Stimulated activated CD4-positive, alpha-beta T cell treated with anti-CD3 and anti-CD28 coated beads, Interleukin-4, amount 100 ng/mL, for 4 hours (primary cell): Measurements from ENCODE around the gene DAPK2.
A peak's percentile ranks its signal among the peaks of the same experiment; 100 is the strongest.

Source experiments
- DNase-seq, 2 experiments: peaks; one replicate each; pipeline ENCODE4 v3.0.0-alpha.2; 2020

The DAPK2 gene

GRCh38 chr15:64022571-64022970 lies 23.7 kb downstream of the DAPK2 start:
- no peak for DNase-seq

GRCh38 chr15:64019764-64020163 lies 26.5 kb downstream of the DAPK2 start:
- no peak for DNase-seq

- DNase-seq: no peak
Measured at GRCh38 chr15:64017591-64018163, 28.6 kb downstream of the DAPK2 start.

GRCh38 chr15:64017082-64017588 lies 29.1 kb downstream of the DAPK2 start:
- no peak for DNase-seq

DNA sequence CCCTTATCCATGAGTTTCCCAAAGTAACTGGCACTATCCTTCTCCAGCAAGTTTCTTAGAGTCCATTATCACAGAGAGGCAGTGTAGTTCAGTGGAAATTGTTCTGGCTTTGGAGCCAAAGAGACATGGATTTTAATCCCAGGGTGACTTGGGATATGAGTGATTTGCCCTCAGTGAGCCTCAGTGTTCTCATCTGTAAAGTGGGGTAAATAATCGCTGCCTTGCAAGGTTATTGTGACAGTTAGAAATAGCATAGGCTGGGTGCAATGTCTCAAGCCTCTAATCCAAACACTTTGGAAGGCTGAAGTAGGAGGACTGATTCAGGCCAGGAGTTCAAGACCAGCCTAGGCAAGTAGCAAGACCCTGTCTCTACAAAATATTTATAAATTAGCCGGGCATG lies 30.0 kb downstream of the DAPK2 start:
- no peak for DNase-seq

DNA sequence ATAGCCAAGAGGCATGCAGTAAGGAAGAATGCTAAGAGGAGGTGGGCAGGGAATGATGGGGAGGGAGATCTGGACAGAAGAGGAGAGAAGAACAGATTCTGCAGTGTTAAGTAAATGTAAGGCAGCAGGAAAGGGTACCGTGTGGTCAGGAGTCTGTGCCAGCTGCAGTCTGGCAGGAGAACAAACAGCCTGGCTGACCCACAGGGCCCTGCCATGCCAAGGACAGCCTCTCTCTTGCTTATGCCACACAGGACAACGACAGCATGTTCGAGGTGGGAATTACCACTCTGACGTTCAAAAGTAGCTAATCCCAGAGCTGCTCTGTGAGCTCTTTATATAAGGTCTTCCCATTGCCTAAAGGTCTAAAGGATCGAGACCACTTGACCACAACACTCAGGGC lies 31.3 kb downstream of the DAPK2 start:
- no peak for DNase-seq

- no peak for DNase-seq
Measured at GRCh38 chr15:64013179-64014062, 32.9 kb downstream of the DAPK2 start.

GRCh38 chr15:64011736-64012135 lies 34.5 kb downstream of the DAPK2 start:
- DNase-seq: no peak

DNA sequence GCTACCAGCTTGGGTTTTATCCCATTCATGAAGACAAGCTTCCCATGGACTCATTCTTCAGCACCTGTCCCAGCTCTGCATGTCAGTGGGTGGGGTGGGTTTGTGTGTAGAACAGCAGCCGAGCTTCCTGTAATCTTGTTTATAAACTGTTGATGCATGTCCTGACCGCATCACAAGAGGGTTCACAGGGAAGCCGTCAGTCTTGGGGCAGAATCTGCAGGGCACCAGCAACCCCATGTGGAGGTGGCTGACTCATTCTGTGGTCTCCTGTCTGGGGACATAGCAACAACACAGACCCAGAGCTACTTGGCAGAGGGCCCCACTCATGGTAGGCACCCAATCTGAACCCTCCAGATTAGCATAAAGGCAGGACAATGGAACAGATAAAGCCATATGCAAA lies 35.6 kb downstream of the DAPK2 start:
- peak; percentile 33 to 79 for DNase-seq

DNA sequence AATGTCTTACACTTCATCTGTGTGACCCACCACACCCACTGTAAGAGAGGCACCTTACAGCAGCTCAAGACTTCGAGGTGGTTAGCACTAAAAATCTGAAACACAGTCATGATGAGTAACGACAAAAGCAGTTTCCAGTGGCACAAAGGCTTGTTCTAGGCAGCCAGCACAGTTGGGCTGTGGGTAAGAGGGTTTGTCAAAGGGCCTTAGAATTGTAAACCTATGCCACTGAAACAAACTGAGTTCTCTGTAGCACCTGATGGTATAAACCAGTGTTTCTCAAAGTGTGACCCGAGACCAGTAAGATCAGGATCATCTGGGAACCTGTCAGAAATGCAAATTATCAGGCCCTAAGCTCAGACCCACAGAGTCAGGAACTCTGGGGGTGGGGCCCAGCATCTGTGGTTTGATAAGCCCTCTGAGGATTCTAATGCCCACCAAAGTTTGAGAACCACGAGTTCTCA lies 36.5 kb downstream of the DAPK2 start:
- peak; percentile 7 to 33 for DNase-seq

DNA sequence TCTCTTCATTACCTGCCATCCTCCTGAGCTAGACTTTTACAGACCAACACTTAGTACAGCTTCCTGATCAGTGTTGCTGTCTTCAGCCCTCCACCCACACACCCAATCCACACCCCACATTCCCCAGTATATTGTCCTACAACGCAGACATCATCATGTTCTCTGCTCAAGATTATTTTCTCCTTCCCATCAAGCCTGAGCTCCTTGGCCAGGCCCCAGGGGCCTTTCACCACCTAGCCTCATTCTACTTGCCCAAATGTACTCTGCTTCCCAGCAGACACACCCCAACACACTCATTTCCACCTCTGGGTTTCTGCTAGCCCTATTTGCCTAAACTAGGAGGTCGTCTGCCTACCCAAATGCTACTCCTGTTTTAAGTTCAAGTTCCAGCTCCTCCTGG lies 37.0 kb downstream of the DAPK2 start:
- DNase-seq: no peak

DNA sequence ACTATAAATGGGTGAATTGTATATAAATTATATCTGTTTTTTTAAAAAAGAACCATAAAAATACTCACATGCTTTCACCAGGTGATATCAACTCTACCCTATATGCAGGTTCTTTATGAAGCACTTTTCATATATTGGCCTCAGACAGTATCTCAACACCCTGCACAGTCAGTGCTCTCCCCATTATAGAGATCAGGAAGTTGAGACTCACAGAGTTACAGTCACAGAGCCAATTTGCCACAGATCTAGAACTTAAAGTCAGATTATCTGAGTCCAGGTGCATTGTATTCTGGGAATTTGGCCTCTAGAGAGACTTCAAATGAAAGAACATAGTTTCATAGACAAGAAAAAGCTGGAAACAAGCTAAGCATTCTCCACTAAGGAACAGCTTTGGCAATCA lies 38.1 kb downstream of the DAPK2 start:
- no peak for DNase-seq

DNA sequence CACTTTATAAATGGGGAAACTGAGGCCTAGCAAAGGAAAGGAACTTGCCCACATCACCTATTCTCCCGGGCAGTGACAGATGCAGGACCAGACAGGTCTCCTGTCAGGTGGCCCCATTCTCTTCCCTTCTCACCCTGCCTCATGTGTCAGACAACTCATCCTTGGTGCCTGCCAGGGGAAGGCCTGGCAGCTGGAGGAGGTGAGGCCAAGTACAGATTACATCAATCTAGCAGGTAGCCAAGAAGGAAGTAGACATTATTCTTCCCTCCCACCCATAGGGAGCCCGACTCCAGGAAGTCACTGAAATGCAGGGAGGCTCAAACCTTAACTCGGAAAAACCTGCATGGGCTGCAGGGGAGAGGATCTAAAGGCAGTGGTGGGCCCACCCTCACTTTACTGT lies 39.6 kb downstream of the DAPK2 start:
- DNase-seq: no peak

GRCh38 chr15:64004587-64004986 lies 41.7 kb downstream of the DAPK2 start:
- no peak for DNase-seq

DNA sequence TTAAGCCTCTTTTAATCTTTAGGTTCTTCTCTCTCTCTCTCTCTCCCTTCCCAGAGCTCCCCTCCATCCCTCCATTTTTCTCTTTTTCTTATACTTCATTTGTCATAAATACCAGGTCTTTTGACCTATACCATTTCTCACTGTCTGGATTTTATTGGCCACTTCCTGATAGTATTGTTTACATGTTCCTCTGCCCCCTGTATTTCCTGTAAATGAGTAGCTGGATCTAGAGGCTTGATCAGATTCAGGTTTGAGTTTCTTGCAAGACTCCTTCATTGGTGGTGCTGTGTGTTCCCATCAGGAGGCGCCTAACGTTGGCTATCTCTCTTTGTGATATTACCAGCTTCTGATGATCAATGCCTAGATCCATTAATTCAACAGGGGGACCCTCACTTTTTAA lies 42.2 kb downstream of the DAPK2 start:
- no peak for DNase-seq

DNA sequence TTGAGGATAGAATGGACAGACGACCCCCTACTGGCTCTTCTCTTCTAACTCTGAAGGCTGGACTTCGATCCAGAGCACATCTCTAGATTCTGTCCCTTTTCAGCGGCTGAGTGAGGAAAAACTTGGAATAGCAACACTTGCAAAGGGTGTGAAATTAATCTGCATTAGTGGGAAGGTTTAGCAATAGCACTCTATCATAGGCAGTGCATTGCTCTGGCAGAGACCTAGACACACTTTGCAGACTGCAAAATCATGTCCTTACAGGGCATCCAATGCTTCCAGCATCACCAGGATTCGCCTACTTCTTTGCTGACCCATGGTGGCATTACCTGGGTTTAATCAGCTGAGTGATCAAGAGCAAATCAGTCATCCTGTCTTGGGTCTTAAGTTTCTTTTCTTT lies 43.1 kb downstream of the DAPK2 start:
- DNase-seq: no peak

DNA sequence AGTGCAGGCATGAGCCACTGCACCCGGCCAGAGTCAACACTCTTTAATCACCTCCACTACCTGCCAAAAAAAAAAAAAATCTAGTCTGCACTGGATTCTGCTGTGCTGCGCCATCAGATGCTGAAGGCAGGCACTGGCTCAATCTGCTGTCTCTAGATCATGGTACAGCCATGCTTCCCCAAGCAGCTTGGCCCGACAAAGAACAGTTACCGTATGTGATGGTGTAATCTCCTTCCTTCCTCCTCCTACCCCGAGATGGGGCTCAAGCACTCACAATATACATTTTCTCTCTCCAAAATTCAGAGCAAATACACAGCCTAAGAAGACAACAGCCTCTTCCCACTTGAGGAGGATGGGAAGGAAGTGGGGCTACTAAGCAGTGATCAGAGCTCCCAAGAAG lies 45.1 kb downstream of the DAPK2 start:
- no peak for DNase-seq

DNA sequence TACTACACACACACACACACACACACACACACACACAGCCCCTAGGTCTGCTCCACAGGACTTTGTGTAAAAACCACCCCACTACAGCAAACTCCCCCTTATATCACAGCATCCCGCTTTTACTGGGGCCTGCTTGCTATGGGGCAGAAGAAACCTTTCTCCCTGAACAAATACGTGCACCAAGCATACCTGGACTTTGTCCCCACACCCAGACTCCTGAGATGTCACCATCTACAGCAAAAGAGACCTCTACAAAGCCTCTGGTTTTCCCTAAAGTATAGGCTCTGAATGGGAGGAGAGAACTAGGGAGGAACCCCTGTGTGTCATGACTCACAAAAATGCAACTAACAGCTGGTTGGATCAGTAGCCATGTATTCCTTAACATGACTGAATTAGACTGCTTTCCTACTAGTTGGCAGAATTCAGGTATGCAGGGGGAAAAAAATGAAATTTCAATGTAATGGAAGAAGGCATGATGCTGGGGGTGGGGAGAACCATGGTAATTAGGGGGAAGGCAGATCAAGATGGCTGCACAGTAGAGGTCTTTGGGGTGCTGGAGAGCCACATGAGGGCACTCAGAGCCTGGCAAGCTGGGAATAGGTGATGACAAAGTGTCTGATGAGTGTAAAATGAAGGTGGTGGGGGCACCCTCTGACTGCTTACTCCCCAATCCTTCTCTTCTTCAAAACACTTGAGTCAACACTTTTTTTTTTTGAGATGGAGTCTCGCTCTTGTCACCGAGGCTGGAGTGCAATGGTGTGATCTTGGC lies 45.9 kb downstream of the DAPK2 start:
- DNase-seq: no peak

DNA sequence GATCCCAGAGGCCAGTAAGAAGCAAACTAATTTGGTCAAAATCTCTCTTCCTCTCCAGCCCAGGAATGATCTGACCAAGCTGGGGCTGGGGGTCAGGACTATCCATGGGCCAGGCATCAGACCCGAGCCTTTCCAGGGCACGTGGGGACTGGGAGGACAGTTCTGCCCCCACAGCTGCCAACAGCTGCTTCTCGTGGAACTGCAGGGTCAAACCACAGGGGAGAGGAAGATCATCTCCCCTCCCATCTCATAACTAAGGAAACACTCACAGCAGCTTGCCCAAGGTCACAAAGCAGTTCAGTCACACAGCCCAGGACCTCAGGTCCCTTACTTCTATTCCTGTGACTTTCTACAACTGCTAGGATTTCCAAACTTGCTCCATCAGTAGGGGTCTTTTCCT lies 47.1 kb downstream of the DAPK2 start:
- no peak for DNase-seq

GRCh38 chr15:63998489-63998888 lies 47.8 kb downstream of the DAPK2 start:
- no peak for DNase-seq

- DNase-seq: no peak
Measured at GRCh38 chr15:63997715-63998442, 48.4 kb downstream of the DAPK2 start.

- no peak for DNase-seq
Measured at GRCh38 chr15:63996794-63997357, 49.4 kb downstream of the DAPK2 start.

- no peak for DNase-seq
Measured at GRCh38 chr15:63995789-63996188, 50.5 kb downstream of the DAPK2 start.
